CD1c-positive myeloid dendritic cell (primary cell): ENCODE data around the gene IPO4.

Experiments used
- DNase-seq: peaks from one replicate; pipeline ENCODE4 v3.0.0-alpha.2; 2016; ENCODE audit errors: extremely low spot score

The IPO4 gene

GRCh38 chr14:24177041-24177825 is 11.4 kb downstream of the IPO4 start:
- DNase-seq, result no peak

- DNase-seq, result no peak
Observed at GRCh38 chr14:24176599-24176998, 12.0 kb downstream of the IPO4 start.

GRCh38 chr14:24172871-24173281 is 15.7 kb downstream of the IPO4 start:
- no peak for DNase-seq

GRCh38 chr14:24172261-24172860 is 16.3 kb downstream of the IPO4 start:
- DNase-seq, result no peak

GRCh38 chr14:24171422-24172260 is 17.0 kb downstream of the IPO4 start, which contains the start of gene REC8:
REC8 (plus strand) TSS chr14:24172080; CDS start chr14:24172553, 473 bp downstream.
- DNase-seq, result peak; percentile 33

- DNase-seq, result peak; percentile 59
Observed at GRCh38 chr14:24167469-24168114, 21.0 kb downstream of the IPO4 start.

- DNase-seq, result no peak
Observed at GRCh38 chr14:24165785-24166184, 22.8 kb downstream of the IPO4 start.

GRCh38 chr14:24164518-24164991 is 24.1 kb downstream of the IPO4 start:
- no peak for DNase-seq

GRCh38 chr14:24162093-24162492 is 26.5 kb downstream of the IPO4 start:
- DNase-seq, result peak; percentile 13

- peak; percentile 98 for DNase-seq
Observed at GRCh38 chr14:24160850-24161804, 27.5 kb downstream of the IPO4 start, which contains the start of gene IRF9. IRF9 (plus strand) TSS chr14:24161265; CDS start chr14:24162145, 880 bp downstream.

GRCh38 chr14:24160499-24160849 is 28.1 kb downstream of the IPO4 start:
- DNase-seq, result no peak

GRCh38 chr14:24159777-24160498 is 28.7 kb downstream of the IPO4 start:
- DNase-seq, result no peak

- no peak for DNase-seq
Observed at GRCh38 chr14:24157331-24157730, 31.3 kb downstream of the IPO4 start.

GRCh38 chr14:24156840-24157239 is 31.8 kb downstream of the IPO4 start:
- no peak for DNase-seq

GRCh38 chr14:24155100-24155499 is 33.5 kb downstream of the IPO4 start:
- no peak for DNase-seq

GRCh38 chr14:24151404-24152080 is 37.1 kb downstream of the IPO4 start:
- DNase-seq, result no peak

- no peak for DNase-seq
Observed at GRCh38 chr14:24150993-24151392, 37.6 kb downstream of the IPO4 start.

GRCh38 chr14:24150567-24150966 is 38.0 kb downstream of the IPO4 start:
- no peak for DNase-seq

GRCh38 chr14:24150061-24150460 is 38.6 kb downstream of the IPO4 start:
- DNase-seq, result no peak
